Stimulated activated CD4-positive, alpha-beta T cell treated with anti-CD3 and anti-CD28 coated beads, Interleukin-2, amount 100 ng/mL, for 4 hours (primary cell): ENCODE measurements around the gene ALDH1L2.

Experiments used
- DNase-seq: peaks from one replicate; pipeline ENCODE4 v3.0.0-alpha.2; 2020; ENCODE audit warnings: low read depth

The ALDH1L2 gene

DNA sequence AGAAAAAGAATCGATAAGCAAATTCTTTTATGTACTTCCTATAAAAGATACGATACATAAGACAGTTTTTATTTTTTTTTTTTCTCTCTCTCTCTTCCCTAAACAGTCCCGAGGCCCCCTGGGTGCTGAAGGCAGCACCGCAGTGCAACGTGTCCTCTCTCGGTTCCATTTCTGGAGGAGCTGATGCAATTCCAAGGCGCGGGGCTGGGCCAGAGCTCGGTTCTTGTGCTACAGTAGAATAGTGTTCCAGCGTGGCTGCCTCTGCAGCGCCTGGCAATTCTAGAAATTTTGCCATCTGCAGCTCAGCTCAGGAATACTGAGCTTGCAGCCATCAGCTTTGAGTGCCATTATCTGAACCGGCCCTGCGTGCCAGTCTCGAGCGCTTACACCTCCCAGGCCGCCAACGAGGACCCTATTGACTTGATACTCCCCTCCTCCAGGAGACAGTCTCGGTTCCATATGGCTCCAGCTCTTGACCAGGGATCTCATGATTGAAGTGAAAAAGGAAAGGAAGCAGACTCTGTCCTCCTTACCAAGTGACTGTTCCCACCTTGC, 630 bp downstream of the ALDH1L2 start:
- DNase-seq: no peak

DNA sequence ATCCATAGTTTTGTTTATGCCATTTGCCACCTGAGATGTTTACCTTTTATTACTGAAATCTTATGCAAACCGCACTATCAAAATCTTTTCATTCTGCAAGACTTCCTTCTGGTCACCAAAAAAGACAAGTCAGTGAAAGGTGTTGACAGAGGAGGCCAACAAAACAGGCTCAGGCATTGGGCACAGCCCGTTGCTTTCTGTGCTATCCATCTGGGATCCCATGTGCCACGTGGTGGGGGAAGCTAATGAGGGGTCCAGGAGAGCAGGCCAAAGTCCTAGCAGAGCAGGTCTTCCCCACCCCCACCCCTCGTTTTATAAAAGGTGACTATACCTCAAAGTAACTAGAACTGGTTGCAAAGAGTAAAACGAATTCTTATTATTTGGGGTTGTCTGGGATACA, 1.2 kb downstream of the ALDH1L2 start:
- no peak for DNase-seq

DNA sequence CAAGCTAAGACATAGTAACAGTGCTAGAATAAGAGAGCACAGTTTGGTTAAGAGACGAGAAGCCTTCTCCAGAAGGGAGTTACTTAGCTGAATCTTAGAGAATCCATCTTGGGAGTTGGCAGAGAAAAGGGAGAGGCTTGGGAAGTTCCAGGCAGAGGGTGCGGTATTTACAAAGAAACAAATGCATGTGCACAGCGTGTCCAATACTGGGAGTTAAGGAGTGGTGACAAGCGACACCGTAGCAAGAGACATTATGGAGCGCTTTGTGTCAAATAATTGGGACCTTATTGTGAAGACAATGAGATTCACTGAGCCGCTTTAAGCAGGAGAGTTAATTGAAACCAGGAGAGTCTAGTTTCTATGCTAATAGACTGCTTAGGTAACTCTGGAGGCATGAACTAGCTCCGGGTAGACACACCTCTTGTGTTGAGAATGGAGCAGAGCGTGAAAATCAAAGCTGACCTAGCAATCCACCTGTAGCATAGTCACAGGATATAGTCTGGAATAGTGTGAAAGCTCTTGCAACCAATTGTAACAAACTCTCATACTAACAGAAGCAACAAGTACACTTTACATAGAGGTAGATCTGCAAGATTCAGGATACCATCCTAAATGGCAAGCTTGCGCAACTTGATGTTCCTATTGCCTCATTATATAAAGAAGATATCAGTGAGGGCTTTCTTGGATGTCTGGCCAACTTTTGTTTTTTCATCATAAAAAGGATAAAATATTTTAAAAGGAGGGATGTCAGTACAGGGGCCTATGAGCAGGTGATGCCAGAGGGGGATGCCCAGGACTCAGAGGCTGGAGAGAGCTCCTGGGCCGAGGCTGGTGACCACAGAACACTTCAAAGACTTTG, 5.3 kb downstream of the ALDH1L2 start:
- no peak for DNase-seq

DNA sequence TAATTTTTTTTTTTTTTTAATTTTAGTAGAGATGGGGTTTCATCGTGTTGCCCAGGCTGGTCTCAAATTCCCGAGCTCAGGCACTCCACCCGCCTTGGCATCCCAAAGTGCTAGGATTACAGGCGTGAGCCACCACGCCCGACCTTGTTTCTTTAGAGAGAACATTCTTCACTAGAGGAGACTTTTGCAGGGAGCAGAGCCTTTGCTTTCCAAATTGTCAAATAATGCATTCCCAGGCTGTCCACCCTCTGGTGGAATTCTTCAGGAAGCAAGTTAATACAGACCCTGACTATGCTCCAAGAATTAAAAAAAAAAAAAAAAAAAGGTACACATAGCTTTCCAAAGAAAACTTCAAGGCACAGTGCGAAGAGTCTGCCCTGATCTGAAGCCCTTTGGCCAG, 6.8 kb downstream of the ALDH1L2 start:
- no peak for DNase-seq

DNA sequence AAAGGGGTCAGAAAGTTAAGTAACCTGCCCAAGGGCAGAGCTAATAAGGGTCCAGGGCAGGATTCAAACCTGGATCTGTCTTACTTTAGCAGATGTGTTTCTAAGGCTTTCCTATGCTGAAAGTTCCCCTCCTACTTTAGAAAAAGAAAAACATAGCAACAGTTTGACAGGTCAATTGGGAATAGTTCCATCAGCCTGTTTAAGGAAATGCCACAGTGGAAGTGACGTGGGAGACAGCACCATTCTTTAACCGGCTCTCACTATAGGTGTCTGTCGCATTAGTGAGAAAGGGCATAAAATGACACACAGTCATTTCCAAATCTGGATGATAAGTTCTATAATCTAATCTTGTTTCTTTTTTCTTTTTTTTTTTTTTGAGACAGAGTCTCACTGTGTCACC, 7.3 kb downstream of the ALDH1L2 start:
- DNase-seq: no peak

DNA sequence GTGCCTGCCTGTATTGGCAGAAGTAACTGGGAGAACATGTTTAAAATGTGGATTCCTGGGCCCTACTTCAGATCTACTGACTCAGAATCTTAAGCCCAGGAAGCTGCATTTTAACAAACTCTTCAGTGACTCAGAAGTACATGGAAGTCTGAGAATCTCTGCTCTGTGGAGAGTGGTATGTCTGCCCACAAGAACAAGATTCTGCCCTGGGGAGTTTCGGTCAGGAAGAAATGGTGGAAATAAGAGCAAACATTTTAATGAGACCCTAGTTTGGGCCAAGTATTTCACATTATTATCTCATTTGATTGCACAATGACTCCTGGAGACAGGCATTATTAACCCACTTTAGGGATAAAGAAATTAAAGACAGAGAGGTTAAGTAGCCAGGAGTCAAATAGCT, 8.2 kb downstream of the ALDH1L2 start:
- no peak for DNase-seq

DNA sequence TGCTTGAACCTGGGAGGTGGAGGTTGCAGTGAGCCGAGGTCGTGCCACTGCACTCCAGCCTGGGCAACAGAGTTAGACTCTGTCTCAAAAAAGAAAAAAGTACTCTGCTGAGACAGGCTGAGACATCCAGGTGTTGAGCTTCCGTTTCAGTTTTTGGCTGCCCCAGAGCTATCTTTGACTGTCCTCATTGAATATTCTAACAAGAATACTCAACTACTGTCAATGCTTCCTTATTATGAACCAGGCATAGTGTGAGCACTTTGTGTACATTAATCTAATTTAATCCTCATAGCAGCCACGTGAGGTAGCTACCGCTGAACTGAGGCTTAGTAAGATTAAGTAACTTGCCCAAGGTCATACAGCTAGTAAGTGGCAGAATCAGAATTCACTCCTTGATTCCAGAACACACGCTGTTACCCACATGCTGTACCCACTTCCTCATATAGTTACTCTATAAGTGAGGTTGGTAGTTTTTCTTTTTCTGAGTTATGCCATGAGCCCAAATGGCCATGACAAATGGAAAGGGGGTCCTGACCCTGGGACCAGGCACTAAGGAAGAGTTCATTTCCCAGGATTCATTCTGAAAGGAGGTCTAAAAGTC, 11.3 kb downstream of the ALDH1L2 start:
- DNase-seq: no peak

DNA sequence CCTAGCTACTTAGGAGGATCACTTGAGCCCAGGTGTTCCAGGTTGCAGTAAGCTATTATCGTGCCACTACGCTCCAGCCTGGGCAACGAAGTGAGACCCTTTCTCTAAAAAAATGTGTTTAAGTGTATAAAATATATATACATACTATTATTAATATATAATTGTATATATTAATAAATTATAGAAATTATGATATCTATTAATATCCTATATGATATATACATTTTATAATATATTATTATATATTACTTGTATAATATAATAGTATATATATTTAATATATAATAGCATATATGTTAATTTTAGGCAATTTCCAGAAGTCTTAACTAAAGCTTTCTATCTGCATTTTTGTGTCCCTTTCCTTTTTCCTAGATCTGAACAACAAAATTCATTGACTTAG, 12.3 kb downstream of the ALDH1L2 start:
- DNase-seq: no peak

DNA sequence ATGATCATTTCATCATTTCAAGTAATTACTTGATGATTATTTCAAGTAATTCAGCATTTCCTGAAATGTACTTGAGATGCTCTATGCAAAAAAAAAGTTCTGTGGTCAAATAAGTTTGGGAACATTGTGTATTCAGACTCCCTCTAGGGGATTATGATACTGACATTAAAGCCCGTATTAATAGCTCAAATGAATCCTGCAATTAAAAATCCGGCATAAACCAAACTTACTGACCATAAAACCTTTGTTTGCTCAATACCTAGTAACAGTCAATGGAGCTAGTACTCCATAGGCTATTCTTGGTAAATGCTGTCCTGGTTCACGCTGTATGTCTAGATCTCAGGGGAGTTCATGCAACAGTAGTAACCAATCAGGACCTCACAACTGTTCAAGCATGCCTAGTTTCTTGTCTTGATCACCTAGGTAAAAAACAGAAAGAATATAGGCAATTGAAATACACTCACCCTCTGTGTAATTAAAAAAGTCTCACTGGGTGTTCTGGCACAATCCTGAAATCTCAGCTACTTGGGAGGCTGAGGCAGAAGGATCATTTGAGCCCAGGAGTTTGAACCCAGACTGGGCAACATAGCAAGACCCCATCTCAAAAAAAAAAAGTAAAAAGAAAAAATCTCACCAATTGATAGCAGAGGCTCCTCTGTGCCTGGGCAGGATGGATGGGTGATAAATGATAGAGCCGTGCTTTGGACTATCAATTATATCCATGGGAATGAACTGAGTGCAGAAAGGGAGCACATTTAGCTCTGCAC, 14.1 kb downstream of the ALDH1L2 start:
- no peak for DNase-seq

DNA sequence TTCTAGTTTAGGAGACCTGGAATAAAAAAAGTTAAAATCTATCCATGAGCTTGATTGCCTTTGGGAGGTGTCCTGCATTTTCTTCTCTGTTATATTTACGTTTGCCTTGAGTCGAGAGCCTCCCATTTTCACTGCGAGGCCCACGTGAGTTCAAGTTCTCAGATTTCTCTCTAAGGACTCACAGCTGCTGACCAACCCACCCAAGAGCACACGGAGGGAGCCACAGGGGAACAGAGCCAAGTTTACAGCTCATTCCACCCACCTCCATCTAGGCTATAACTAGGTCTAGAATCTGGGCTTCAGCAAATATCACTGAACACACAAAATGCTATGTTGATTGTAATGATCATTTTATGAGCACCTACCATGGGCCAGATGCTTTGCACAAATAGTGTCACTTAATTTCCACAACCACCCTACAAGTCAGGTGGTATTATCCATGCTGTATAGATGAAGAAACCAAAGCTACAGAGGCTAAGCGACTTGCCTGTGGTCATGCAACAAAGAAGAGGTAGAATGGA, 16.7 kb downstream of the ALDH1L2 start:
- no peak for DNase-seq

DNA sequence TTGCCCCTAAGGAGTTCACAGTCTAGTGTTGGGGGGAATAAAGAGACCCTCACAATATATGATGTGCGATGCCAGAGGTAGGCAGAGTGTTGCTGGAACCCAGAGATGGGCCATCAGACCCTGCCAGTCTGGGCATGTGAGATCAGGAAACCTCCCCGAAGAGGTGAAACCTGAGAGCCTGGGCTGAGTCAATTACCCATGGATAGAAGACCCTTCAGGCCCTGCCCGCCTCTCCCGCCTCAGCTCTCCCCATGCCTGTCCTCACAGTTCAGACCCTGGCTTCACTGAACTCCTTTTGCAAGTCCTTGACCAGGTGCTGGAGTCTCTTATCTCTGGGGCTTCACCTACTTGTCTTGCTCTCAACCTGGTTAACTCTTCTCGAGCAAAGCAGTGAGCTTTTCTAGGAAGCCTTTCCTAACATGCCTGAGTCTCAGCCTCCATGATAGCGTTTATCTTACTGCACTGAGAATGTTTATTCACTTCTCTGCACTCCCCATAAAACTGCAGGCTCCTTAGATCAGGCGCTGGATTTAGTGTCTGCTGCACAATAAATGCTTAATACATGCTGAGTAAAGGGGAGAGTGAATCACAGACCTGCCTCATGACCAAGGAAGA, 19.6 kb downstream of the ALDH1L2 start:
- no peak for DNase-seq

DNA sequence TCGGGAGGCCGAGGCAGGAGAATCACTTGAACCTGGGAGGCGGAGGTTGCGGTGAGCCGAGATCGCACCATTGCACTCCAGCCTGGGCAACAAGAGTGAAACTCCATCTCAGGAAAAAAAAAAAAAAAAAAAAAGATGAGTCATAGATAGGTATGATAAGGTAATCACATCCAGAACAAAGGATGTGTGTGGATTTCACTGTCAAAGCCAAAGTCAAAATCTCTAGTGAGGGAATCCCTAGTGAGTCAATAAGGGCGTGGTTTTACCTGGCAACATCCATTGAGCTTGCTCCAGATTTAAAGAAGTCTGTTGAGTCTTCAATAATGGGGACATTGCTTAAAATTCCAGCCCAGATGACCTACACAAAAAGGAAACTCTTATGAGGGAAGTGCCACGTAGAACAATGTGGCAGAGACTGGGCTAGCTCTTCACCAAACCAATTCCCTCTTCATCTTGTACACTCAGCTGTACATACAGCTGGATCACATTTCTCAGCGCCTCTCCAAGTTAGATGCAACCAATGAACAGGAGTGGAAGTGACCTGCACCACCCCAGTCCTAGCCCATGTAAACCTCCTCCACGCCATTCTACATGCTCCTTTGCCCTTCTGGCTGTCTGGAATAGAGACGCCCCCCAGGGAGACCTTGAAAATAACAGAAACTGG, 23.4 kb downstream of the ALDH1L2 start:
- DNase-seq: no peak

DNA sequence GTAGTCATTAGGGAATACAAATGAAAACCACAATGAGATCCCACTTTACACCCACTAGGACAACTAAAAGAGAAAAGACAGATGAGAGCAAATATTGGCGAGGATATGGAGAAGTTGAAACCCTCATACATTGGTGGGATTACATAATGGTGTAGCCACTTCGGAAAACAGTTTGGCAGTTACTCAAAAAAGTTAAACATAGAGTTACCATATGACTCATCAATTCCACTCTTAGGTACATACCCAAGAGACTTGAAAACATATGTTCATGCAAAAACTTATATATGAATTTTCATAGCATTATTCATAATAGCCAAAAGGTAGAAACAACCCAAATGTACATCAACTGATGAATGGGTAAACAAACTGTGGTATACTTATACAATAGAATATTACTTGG, 27.1 kb downstream of the ALDH1L2 start:
- DNase-seq: no peak

DNA sequence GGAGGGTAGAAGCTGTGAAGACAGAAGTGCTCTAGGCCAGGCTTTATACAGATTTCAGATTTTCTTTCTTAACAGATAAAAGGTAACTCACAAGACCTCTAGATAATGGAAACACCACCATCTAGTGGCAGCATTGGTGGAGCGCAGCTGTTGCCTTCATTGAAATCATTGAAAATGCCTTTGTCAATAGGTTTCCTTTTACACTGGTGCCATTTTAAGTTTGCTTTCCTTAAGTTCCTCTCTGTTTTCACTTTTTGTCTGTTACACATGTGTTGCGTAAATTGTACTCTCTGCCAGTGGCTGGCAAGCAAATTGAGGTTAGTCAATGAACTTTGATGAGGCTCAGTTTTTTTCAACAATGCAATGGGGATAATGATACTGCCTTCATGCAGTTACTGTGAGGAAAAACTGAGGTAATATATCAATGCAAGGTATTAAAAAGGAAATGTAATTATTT, 31.1 kb downstream of the ALDH1L2 start:
- DNase-seq: peak; percentile 64

DNA sequence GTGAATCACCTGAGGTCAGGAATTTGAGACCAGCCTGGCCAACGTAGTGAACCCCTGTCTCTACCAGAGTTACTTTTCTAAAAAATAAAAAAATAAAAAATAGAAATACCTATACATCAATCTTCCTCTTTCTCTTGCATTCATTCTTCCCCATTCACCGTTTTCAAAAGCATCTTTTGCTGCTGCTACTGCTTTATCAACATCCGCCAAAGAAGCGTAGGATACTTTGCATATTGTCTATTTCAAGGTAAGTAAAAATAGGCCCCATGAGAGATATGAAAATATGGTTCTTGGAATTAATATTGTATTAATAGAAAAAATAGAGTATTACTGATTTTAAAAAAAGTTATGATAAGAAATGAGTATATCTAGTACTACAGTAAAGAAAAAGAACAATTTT, 32.3 kb downstream of the ALDH1L2 start:
- DNase-seq: no peak

DNA sequence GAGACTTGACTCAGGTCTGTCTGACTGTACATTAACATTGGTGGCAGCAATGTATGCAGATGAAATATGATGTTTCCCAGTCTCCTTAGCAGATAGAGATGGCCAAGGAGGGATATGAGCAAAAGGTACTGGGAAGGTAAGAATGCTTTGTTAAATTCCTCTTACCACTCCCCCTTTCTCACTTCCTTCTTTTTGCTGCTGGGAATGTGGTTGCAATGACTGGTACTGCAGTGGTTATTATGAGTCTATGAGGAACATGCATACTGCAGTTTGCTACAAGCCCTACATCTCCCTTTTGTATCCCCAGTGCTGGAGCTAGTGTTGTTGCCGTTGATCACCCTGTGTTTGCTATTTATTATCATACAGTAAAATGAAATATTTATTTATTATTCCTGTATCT, 35.9 kb downstream of the ALDH1L2 start:
- no peak for DNase-seq

DNA sequence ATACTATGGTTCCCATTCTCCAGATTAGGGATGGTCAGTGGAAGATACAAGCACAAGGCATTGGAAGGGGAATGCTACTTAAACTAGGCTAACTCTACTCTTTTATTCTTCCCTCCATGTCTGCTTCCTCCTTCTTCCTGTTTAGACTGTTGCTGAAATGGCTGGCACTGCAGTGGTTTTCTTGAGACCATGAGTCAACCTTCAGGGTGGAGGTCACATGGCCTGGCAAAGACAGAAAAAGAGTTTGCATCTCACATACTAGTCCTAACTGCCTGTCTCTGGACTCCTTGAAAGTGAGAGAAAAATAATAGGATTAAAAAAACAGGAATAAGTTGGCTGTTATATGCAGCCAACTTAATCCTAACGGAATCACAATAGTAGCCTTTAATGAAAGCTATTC, 37.0 kb downstream of the ALDH1L2 start:
- DNase-seq: no peak

DNA sequence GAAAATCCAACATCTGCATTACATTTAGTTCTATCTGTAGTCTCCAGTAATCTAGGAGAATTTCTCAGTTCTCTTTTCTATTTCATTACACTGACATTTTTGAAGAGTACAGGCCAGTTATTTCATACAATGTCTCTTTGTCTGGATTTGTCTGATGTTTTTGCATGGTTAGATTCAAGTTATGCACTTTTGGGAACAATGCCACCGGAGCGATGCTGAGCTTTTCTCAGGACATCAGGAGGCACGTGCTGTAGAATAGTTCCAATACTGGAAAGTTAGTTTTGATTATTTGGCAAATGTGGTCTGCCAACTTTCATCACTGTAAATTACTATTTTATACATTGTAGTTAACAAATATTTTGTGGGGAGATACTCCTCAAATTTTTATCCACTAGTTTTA, 43.1 kb downstream of the ALDH1L2 start:
- DNase-seq: no peak

DNA sequence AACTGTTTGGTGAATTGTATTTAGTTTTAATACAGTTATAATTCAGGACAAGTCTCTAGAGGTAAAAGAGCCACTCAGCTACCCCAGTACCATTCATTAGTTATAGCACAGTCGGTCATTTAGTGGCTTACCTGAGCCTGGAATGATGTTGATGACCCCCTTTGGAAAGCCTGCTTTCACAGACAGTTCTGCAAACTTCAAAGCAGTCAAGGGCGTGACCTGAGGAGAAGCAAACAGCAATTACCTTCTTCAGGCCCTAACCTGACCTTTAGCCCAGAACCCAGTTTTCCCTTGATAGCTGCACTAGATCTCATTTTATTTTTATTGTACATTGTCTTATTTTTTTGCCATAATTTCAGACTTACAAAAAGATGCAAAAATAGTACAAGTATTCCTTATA, 43.8 kb downstream of the ALDH1L2 start:
- DNase-seq: no peak

DNA sequence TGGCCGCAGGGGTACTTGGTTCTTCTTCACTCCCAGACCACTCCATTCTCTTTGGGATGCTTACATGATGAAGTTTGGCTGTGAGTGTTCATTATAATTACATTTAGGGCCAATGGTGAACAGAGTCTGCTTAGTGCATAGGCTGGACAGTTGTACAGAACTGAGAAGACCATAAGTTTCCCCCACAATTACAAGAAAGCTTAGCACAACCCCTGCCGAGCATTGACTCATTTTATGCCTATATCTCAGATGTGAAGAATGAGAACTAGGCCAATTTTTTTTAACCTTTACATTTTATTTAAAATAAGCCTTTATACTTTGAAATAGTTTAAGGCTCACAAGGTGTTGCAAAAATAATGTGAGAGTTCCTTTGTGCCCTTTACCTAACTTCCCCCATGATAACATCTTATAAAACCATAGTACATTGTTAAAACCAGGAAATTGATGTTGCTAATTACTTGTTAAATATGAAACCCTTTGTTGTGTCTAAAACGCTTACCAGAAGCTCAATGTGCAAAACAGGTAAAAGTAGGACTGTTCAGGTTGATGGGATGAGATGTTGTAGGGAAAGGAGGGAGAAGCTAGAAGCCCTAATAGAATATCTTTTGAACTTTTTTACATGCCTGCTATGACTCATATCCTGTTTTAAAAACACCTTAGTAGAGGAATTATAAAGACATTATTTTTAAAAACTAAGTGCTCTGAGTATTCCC, 47.2 kb downstream of the ALDH1L2 start:
- no peak for DNase-seq

DNA sequence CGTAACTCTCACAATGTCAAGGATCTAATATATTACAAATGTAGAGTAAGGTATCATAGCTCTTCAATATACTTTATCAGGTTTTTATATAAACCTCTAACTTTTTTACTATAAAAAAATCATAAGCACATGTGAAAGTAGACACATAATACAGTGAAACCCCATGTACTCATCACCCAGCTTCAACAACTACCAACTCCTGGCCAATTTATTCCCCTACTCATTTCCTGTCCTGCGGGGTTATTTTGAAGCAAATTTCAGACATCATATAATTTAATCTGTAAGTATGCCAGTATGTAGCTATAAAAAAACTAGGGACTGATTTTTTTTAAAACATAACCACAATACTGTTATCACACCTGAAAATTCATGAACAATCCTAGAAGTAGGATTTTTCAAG, 50.4 kb downstream of the ALDH1L2 start:
- DNase-seq: no peak
